ENCODE data around the gene RCOR3.

The RCOR3 gene

DNA sequence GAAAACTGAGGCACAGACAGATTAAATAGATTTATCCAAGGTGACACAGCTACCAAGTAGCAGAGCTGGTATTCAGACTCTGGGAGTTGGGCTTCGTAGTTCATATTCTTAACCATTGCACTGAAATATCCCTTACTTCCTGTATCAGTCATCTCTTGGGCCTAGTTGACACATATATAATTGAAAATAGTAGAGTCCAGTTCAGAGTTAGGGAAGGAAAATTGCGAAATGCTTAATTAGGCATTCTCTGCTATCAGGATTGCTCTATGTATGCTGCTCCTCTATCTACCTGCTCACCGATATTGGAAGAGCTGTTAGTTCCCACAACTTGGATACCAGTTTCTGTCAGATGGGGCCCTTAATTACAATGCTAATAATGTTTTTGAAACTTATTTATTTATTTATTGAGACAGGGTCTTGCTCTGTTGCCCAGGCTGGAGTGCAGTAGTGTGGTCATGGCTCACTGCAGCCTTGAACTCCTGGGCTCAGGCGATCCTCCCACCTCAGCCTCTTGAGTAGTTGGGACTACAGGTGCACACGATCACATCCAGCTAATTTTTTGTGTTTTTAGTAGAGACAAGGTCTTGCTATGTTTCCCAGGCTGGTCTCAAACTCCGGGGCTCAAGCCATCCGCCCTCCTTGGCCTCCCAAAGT lies 8.2 kb downstream of the RCOR3 start:
- no peak overlapping the region for H3K4me3 ChIP-seq (ENCODE audit: control insufficient read depth, low read depth, low read length)
- TF ChIP-seq, protein P1, sequence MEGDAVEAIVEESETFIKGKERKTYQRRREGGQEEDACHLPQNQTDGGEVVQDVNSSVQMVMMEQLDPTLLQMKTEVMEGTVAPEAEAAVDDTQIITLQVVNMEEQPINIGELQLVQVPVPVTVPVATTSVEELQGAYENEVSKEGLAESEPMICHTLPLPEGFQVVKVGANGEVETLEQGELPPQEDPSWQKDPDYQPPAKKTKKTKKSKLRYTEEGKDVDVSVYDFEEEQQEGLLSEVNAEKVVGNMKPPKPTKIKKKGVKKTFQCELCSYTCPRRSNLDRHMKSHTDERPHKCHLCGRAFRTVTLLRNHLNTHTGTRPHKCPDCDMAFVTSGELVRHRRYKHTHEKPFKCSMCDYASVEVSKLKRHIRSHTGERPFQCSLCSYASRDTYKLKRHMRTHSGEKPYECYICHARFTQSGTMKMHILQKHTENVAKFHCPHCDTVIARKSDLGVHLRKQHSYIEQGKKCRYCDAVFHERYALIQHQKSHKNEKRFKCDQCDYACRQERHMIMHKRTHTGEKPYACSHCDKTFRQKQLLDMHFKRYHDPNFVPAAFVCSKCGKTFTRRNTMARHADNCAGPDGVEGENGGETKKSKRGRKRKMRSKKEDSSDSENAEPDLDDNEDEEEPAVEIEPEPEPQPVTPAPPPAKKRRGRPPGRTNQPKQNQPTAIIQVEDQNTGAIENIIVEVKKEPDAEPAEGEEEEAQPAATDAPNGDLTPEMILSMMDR (IDR thresholded peaks at IDR 0.05; ENCODE audit: control insufficient read depth, insufficient read depth, low read depth, low read length, missing control alignments), result no peak
- no peak for DNase-seq (ENCODE audit: low read depth)

DNA sequence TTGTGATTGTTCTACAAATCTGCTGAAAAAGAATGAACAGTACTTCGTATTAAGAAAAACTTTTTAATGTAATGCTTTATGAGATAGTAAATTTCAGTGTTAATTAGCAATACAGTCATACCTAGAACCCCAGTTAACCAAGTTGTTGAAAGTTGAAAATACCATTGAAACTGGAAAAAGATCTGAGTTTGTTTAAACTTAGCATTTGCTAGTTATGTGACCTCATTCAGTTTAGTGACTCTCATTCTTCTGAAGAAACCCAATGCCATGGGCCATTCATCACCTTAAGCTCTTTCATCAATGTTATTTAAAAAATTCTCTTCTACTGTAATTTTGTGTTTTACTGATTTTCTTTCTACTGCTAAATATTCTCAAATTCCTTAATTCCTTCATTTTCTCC lies 20.2 kb downstream of the RCOR3 start:
- H3K4me3 ChIP-seq (ENCODE audit: control insufficient read depth, low read depth, low read length), result no peak overlapping the region
- TF ChIP-seq, protein P1 (IDR thresholded peaks at IDR 0.05; ENCODE audit: control insufficient read depth, insufficient read depth, low read depth, low read length, missing control alignments), result no peak
- DNase-seq (ENCODE audit: low read depth), result no peak

DNA sequence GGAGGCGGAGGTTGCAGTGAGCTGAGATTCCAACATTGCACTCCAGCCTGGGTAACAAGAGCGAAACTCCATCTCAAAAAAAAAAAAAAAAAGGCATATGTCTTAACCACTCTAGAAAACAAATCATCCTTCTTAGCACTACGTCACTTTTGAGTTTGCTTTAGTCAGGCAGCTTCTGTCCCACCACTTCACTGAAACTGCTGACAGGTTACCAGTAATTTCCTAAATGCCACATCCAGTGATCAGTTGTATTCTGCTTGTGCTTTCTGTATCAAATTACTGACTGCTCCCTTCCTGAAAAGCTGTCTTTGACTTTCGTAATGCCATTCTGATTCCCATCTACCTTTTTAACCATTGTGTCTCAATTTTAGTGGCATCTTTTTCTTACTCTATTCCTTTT lies 21.7 kb downstream of the RCOR3 start:
- DNase-seq (ENCODE audit: low read depth), result no peak
- H3K4me3 ChIP-seq (ENCODE audit: control insufficient read depth, low read depth, low read length), result no peak overlapping the region
- TF ChIP-seq, protein P1 (IDR thresholded peaks at IDR 0.05; ENCODE audit: control insufficient read depth, insufficient read depth, low read depth, low read length, missing control alignments), result no peak

DNA sequence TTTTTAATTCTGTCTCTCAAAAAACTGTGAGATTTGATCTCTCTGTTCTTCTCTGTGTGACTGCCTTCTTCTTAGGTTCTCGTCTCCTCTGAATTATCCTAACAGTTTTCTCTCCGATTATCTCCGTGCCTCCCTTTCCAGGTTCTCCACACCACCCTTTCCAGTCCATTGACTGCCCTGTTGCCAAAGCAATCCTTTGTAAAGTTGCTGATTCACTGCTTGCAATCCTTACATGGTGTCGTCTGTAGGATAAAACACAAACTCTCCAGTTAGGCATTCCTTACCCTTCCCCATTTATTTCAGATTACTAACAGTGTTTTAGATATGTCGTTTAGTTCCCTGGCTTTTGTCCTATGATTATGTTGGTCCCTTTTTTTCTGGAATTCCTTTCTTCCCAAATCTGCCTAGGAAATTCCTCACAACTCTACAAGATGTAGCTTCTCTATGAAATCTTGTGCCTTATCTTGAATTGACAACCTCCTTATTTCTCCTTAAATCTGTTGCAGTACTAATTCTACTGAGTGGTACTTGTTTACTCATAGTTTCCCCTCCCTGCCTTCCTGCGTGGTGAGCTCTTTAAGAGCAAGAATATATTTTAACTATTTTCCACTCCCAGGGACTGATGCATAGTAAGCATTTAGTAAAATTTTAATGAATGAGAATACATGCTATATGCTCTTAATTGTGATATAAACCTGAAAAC lies 22.3 kb downstream of the RCOR3 start:
- no peak overlapping the region for H3K4me3 ChIP-seq (ENCODE audit: control insufficient read depth, low read depth, low read length)
- DNase-seq (ENCODE audit: low read depth), result no peak
- TF ChIP-seq, protein P1 (IDR thresholded peaks at IDR 0.05; ENCODE audit: control insufficient read depth, insufficient read depth, low read depth, low read length, missing control alignments), result no peak

DNA sequence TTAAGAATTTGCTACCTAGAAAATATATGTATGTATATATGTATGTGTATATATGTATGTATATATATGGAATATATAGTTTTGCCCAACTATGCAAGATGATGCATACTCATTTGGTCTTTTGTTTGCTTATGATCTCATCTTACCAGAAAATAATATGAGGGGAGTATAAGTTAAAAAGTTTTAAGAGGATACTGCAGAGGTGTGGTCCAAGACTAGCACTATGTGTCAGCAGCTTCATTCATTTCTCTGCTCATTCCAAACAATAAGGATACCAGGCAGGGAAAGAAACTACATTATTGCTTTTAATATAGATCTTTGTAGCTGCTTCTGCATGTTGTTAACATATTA lies 22.8 kb downstream of the RCOR3 start:
- no peak for DNase-seq (ENCODE audit: low read depth)
- TF ChIP-seq, protein P1 (IDR thresholded peaks at IDR 0.05; ENCODE audit: control insufficient read depth, insufficient read depth, low read depth, low read length, missing control alignments), result no peak
- H3K4me3 ChIP-seq (ENCODE audit: control insufficient read depth, low read depth, low read length), result no peak overlapping the region

DNA sequence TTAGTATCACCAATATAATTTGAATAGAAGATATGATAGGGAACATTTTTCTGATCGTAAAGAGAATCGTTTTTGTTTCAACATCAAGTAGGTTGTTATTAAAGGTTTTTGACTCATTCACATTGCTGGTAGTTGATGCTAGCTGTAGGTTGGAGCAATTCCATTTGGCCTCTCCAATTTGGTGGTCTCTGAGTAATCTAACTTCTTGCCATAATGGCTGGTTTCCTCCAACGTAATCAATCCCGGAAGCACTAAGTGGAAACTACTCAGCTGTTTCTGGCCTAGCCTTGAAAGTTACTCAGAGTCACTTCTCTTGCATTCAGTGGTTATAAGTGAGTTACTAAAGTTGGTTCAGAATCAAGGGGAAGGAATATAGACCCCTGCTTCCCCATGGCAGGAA lies 26.0 kb downstream of the RCOR3 start:
- peak; percentile 24 for DNase-seq (ENCODE audit: low read depth)
- TF ChIP-seq, protein P1 (IDR thresholded peaks at IDR 0.05; ENCODE audit: control insufficient read depth, insufficient read depth, low read depth, low read length, missing control alignments), result no peak
- no peak overlapping the region for H3K4me3 ChIP-seq (ENCODE audit: control insufficient read depth, low read depth, low read length)

All from AG09309 (cell line).